GM23338 (cell line): ENCODE results near the gene EPHA8. TPM values are rescaled to one million over a fixed set of nuclear protein-coding genes. Genes with fewer than 3 reads are reported as not detected.

Experiments
- ATAC-seq: fragments of 200-7000 bp; cut with Tn5 transposase; 3 replicates; pipeline ENCODE4 v1.9.1; 2020
- DNase-seq: peaks from one replicate; pipeline ENCODE4 v3.0.0-alpha.2; 2015; ENCODE audit warnings: low spot score
- H2AFZ ChIP-seq: fragments of 200-600 bp; sonication (generic); 2 replicates; pipeline ENCODE4 v1.8.0; 2016; ENCODE audit warnings: antibody characterized with exemption, mild to moderate bottlenecking, moderate library complexity
- H3F3A ChIP-seq: fragments of 200-600 bp; sonication (generic); replicated peaks from 2 replicates; pipeline ENCODE4 v1.8.0; 2017; ENCODE audit warnings: antibody characterized with exemption, mixed run types, low read depth
- H3K27ac ChIP-seq: fragments of 200-600 bp; sonication (generic); 2 replicates; pipeline ENCODE4 v1.6.1; 2016; ENCODE audit warnings: low read depth
- H3K27me3 ChIP-seq: fragments of 200-600 bp; sonication (generic); 2 replicates; pipeline ENCODE4 v1.8.0; 2016; ENCODE audit warnings: mild to moderate bottlenecking, mixed run types, moderate library complexity; ENCODE audit not compliant: insufficient read depth
- H3K36me3 ChIP-seq: fragments of 200-600 bp; sonication (generic); 2 replicates; pipeline ENCODE4 v1.8.0; 2016; ENCODE audit warnings: mild to moderate bottlenecking; ENCODE audit not compliant: insufficient read depth
- H3K4me1 ChIP-seq: fragments of 200-600 bp; sonication (generic); 2 replicates; pipeline ENCODE4 v1.8.0; 2016; ENCODE audit warnings: mild to moderate bottlenecking, moderate library complexity; ENCODE audit not compliant: insufficient read depth
- H3K4me2 ChIP-seq: fragments of 200-600 bp; sonication (generic); 2 replicates; pipeline ENCODE4 v1.7.1; 2017; ENCODE audit warnings: mixed run types
- H3K4me3 ChIP-seq: fragments of 200-600 bp; sonication (generic); 2 replicates; pipeline ENCODE4 v1.6.1; 2016; ENCODE audit warnings: mixed run types
- H3K79me2 ChIP-seq: fragments of 200-600 bp; sonication (generic); replicated peaks from 2 replicates; pipeline ENCODE4 v1.8.0; 2017; ENCODE audit warnings: mild to moderate bottlenecking; ENCODE audit not compliant: insufficient read depth
- H3K9me2 ChIP-seq: fragments of 200-600 bp; sonication (generic); 2 replicates; pipeline ENCODE4 v1.8.0; 2017; ENCODE audit not compliant: insufficient read depth
- H4K20me1 ChIP-seq: fragments of 200-600 bp; sonication (generic); replicated peaks from 2 replicates; pipeline ENCODE4 v1.8.0; 2017; ENCODE audit warnings: mild to moderate bottlenecking; ENCODE audit not compliant: insufficient read depth
- H3K27ac Mint-ChIP-seq: 2 replicates; pipeline ENCODE4 v1.8.0; 2020; ENCODE audit warnings: inconsistent platforms, mild to moderate bottlenecking, moderate library complexity, mixed read lengths
- H3K27me3 Mint-ChIP-seq: 3 replicates; pipeline ENCODE4 v1.8.0; 2022; ENCODE audit warnings: low read depth, mild to moderate bottlenecking, moderate library complexity, mixed read lengths, inconsistent platforms; ENCODE audit not compliant: insufficient read depth, poor library complexity
- H3K36me3 Mint-ChIP-seq: 3 replicates; pipeline ENCODE4 v1.8.0; 2021; ENCODE audit warnings: low read depth, mild to moderate bottlenecking, inconsistent platforms, moderate library complexity, mixed read lengths
- H3K4me1 Mint-ChIP-seq: 3 replicates; pipeline ENCODE4 v1.8.0; 2020; ENCODE audit warnings: mild to moderate bottlenecking, inconsistent platforms, mixed read lengths
- H3K4me3 Mint-ChIP-seq: 3 replicates; pipeline ENCODE4 v1.8.0; 2021; ENCODE audit warnings: moderate library complexity, mild to moderate bottlenecking, inconsistent platforms, mixed read lengths
- H3K9me3 Mint-ChIP-seq: 3 replicates; pipeline ENCODE4 v1.8.0; 2020; ENCODE audit warnings: moderate library complexity, mild to moderate bottlenecking, inconsistent platforms, mixed read lengths
- CREB1 ChIP-seq: fragments of 250-450 bp; sonication (Bioruptor Pico); IDR thresholded peaks from 2 replicates; pipeline ENCODE4 v1.5.0; 2020; ENCODE audit warnings: low read depth, mild to moderate bottlenecking, moderate library complexity
- CTCF ChIP-seq, 2 experiments: fragments of 200-600 bp in 1 of 2; sonication (generic) in 1 of 2; conservative IDR thresholded peaks; 2 replicates each; pipeline versions ENCODE4 v1.5.1 to v1.6.1; 2016 to 2017; ENCODE audit warnings: antibody characterized with exemption in 2 of 2, low read depth in 2 of 2, mild to moderate bottlenecking in 2 of 2, moderate library complexity in 1 of 2
- EZH2 ChIP-seq: fragments of 200-600 bp; sonication (generic); IDR thresholded peaks from one replicate; pipeline ENCODE4 v1.8.0; 2017; ENCODE audit warnings: antibody characterized with exemption, mild to moderate bottlenecking, low read depth; ENCODE audit not compliant: unreplicated experiment
- EZH2phosphoT487 ChIP-seq: fragments of 200-600 bp; sonication (generic); IDR thresholded peaks from one replicate; pipeline ENCODE4 v1.8.1; 2018; ENCODE audit warnings: antibody characterized with exemption; ENCODE audit not compliant: unreplicated experiment
- JUNB ChIP-seq: IDR thresholded peaks from one replicate; pipeline ENCODE4 v1.6.1; 2016; ENCODE audit warnings: antibody characterized with exemption; ENCODE audit not compliant: unreplicated experiment
- NANOG ChIP-seq: IDR thresholded peaks from 2 replicates; pipeline ENCODE4 v1.6.1; 2016; ENCODE audit warnings: antibody characterized with exemption, borderline replicate concordance
- POLR2AphosphoS5 ChIP-seq: IDR thresholded peaks from 2 replicates; pipeline ENCODE4 v1.6.1; 2016; ENCODE audit warnings: antibody characterized with exemption, low read depth
- REST ChIP-seq: IDR thresholded peaks from one replicate; pipeline ENCODE4 v1.6.1; 2018; ENCODE audit warnings: antibody characterized with exemption; ENCODE audit not compliant: unreplicated experiment
- STAT1 ChIP-seq: IDR thresholded peaks from one replicate; pipeline ENCODE4 v1.6.1; 2016; ENCODE audit warnings: antibody characterized with exemption; ENCODE audit not compliant: unreplicated experiment
- ZNF114 ChIP-seq: fragments of 250-450 bp; sonication (Bioruptor Pico); IDR thresholded peaks from 2 replicates; pipeline ENCODE4 v1.5.0; 2020; ENCODE audit warnings: mild to moderate bottlenecking, moderate library complexity
- ZNF331 ChIP-seq: fragments of 250-450 bp; sonication (Bioruptor Pico); IDR thresholded peaks from 2 replicates; pipeline ENCODE4 v1.5.0; 2020; ENCODE audit warnings: low read depth, mild to moderate bottlenecking, moderate library complexity
- ZNF462 ChIP-seq: fragments of 250-450 bp; sonication (Bioruptor Pico); IDR thresholded peaks from 2 replicates; pipeline ENCODE4 v1.5.0; 2020; ENCODE audit warnings: mild to moderate bottlenecking, moderate library complexity
- polyA plus RNA-seq: library from polyadenylated mRNA; unstranded; fragments of >200 nt; fragmentation: Nextera tagmentation; extraction: Ambion mirVana; gene quantifications from 2 replicates; pipeline ENCODE4 v1.2.1, GENCODE V29; 2016
- total RNA-seq: library from RNA; depleted of rRNA; stranded (reverse); fragments of >200 nt; shearing (Covaris generic); gene quantifications from 2 replicates; pipeline ENCODE4 v1.2.3, GENCODE V29; 2014
- TF ChIP-seq, protein P1 (sequence below): IDR thresholded peaks from 2 replicates; pipeline ENCODE4 v1.6.1; 2016; ENCODE audit warnings: antibody characterized with exemption

EPHA8 gene
- total and polyA plus RNA-seq, 2 experiments from 2014 or later: 2.3 to 5.0 TPM

DNA sequence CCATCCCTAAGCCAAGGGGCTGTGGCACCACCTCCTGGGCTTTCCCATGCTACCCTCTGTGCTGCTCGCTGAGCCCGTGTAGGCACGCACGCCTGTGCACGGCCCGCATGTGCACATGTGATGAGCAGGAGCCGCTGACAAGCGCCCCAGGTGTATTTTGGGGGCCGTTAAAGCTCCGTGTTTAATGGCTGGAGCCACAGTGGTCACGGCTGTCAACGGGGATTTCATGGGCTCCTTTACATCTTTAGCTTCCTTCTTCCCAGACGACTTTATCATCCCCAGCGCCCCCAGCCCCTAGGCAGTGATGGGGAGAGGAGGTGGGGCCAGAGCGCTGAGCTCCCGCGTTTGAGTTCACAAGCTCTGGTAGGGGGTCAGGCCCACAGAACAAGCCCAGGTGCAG lies 11.7 kb upstream of the EPHA8 start:
- H3K9me2 ChIP-seq: no peaks in the 10 kb centered on the region
- H3K4me2 ChIP-seq: no peak overlapping the region
- DNase-seq: no peak
- Mint-ChIP-seq H3K9me3 (no peaks in the 10 kb centered on the region; the same call in 2 of the 3 replicates), H3K4me3 (no peak overlapping the region), H3K27ac (no peak overlapping the region), H3K27me3 (peaks cover 35% of the 10 kb centered on the region), H3K36me3 (no peaks in the 10 kb centered on the region), H3K4me1 (peaks cover 32% of the 10 kb centered on the region)
- no peak overlapping the region for H2AFZ ChIP-seq
- no peaks in the 10 kb centered on the region for H4K20me1 ChIP-seq
- H3K36me3 ChIP-seq: no peaks in the 10 kb centered on the region
- no peaks in the 10 kb centered on the region for H3K79me2 ChIP-seq
- no peak overlapping the region for H3K4me3 ChIP-seq
- no peak for ATAC-seq
- H3K27me3 ChIP-seq: no peaks in the 10 kb centered on the region
- no peaks in the 10 kb centered on the region for H3F3A ChIP-seq
- H3K4me1 ChIP-seq: peaks cover 25% of the 10 kb centered on the region
- TF ChIP-seq EZH2phosphoT487 (no peak), NANOG (no peak), POLR2AphosphoS5 (no peak), STAT1 (no peak), CREB1 (no peak), REST (no peak), ZNF462 (CRISPR knock-in tag) (no peak), EZH2 (no peak), ZNF114 (CRISPR knock-in tag) (no peak), CTCF (conservative IDR thresholded peaks at IDR 0.05; ENCODE audit: low read depth in 2 of 2) (no peak), ZNF331 (CRISPR knock-in tag) (no peak), JUNB (no peak)
- TF ChIP-seq, protein P1, sequence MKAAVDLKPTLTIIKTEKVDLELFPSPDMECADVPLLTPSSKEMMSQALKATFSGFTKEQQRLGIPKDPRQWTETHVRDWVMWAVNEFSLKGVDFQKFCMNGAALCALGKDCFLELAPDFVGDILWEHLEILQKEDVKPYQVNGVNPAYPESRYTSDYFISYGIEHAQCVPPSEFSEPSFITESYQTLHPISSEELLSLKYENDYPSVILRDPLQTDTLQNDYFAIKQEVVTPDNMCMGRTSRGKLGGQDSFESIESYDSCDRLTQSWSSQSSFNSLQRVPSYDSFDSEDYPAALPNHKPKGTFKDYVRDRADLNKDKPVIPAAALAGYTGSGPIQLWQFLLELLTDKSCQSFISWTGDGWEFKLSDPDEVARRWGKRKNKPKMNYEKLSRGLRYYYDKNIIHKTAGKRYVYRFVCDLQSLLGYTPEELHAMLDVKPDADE: no peak
- H3K27ac ChIP-seq: no peak overlapping the region
